ENCODE data around the gene PTPN13.

Gene PTPN13

GRCh38 chr4:86594559-86595425 is 677 bp downstream of the PTPN13 start (continued):
- no peak for TF ChIP-seq ZNF114 (tag by site-specific recombination; IDR thresholded peaks at IDR 0.05)
- TF ChIP-seq ZSCAN18 (tag by site-specific recombination; IDR thresholded peaks at IDR 0.05), result no peak
- TF ChIP-seq ZBTB48 (tag by site-specific recombination; IDR thresholded peaks at IDR 0.05), result peak; percentile 95
- no peak for TF ChIP-seq ZNF785 (tag by site-specific recombination; IDR thresholded peaks at IDR 0.05)
- TF ChIP-seq, protein P1, sequence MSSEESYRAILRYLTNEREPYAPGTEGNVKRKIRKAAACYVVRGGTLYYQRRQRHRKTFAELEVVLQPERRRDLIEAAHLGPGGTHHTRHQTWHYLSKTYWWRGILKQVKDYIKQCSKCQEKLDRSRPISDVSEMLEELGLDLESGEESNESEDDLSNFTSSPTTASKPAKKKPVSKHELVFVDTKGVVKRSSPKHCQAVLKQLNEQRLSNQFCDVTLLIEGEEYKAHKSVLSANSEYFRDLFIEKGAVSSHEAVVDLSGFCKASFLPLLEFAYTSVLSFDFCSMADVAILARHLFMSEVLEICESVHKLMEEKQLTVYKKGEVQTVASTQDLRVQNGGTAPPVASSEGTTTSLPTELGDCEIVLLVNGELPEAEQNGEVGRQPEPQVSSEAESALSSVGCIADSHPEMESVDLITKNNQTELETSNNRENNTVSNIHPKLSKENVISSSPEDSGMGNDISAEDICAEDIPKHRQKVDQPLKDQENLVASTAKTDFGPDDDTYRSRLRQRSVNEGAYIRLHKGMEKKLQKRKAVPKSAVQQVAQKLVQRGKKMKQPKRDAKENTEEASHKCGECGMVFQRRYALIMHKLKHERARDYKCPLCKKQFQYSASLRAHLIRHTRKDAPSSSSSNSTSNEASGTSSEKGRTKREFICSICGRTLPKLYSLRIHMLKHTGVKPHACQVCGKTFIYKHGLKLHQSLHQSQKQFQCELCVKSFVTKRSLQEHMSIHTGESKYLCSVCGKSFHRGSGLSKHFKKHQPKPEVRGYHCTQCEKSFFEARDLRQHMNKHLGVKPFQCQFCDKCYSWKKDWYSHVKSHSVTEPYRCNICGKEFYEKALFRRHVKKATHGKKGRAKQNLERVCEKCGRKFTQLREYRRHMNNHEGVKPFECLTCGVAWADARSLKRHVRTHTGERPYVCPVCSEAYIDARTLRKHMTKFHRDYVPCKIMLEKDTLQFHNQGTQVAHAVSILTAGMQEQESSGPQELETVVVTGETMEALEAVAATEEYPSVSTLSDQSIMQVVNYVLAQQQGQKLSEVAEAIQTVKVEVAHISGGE (tag by site-specific recombination; conservative IDR thresholded peaks at IDR 0.05; ENCODE audit: low read depth), result peak; percentile 93
- TF ChIP-seq, protein P2, sequence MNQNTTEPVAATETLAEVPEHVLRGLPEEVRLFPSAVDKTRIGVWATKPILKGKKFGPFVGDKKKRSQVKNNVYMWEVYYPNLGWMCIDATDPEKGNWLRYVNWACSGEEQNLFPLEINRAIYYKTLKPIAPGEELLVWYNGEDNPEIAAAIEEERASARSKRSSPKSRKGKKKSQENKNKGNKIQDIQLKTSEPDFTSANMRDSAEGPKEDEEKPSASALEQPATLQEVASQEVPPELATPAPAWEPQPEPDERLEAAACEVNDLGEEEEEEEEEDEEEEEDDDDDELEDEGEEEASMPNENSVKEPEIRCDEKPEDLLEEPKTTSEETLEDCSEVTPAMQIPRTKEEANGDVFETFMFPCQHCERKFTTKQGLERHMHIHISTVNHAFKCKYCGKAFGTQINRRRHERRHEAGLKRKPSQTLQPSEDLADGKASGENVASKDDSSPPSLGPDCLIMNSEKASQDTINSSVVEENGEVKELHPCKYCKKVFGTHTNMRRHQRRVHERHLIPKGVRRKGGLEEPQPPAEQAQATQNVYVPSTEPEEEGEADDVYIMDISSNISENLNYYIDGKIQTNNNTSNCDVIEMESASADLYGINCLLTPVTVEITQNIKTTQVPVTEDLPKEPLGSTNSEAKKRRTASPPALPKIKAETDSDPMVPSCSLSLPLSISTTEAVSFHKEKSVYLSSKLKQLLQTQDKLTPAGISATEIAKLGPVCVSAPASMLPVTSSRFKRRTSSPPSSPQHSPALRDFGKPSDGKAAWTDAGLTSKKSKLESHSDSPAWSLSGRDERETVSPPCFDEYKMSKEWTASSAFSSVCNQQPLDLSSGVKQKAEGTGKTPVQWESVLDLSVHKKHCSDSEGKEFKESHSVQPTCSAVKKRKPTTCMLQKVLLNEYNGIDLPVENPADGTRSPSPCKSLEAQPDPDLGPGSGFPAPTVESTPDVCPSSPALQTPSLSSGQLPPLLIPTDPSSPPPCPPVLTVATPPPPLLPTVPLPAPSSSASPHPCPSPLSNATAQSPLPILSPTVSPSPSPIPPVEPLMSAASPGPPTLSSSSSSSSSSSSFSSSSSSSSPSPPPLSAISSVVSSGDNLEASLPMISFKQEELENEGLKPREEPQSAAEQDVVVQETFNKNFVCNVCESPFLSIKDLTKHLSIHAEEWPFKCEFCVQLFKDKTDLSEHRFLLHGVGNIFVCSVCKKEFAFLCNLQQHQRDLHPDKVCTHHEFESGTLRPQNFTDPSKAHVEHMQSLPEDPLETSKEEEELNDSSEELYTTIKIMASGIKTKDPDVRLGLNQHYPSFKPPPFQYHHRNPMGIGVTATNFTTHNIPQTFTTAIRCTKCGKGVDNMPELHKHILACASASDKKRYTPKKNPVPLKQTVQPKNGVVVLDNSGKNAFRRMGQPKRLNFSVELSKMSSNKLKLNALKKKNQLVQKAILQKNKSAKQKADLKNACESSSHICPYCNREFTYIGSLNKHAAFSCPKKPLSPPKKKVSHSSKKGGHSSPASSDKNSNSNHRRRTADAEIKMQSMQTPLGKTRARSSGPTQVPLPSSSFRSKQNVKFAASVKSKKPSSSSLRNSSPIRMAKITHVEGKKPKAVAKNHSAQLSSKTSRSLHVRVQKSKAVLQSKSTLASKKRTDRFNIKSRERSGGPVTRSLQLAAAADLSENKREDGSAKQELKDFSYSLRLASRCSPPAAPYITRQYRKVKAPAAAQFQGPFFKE (tag by site-specific recombination; IDR thresholded peaks at IDR 0.05; ENCODE audit: borderline replicate concordance), result no peak
- TF ChIP-seq ZNF624 (tag by site-specific recombination; IDR thresholded peaks at IDR 0.05), result no peak
- TF ChIP-seq ZNF266 (tag by site-specific recombination; IDR thresholded peaks at IDR 0.05; ENCODE audit: low read depth), result no peak
- TF ChIP-seq ZNF768 (tag by site-specific recombination; IDR thresholded peaks at IDR 0.05), result no peak
- TF ChIP-seq YY1 (tag by site-specific recombination; IDR thresholded peaks at IDR 0.05), result no peak; the same call in 1 of the 2 replicates
- TF ChIP-seq ZNF341 (tag by site-specific recombination; IDR thresholded peaks at IDR 0.05; ENCODE audit: low read depth), result peak; percentile 64
- TF ChIP-seq MYNN (tag by site-specific recombination; IDR thresholded peaks at IDR 0.05; ENCODE audit: borderline replicate concordance), result 0 out of 2 replicates have a peak, but pooled peaks have one; percentile 27
- peak; percentile 53 for TF ChIP-seq ATF2 (tag by site-specific recombination; IDR thresholded peaks at IDR 0.05; ENCODE audit: low read depth)
- no peak for TF ChIP-seq ZNF302 (tag by site-specific recombination; IDR thresholded peaks at IDR 0.05; ENCODE audit: low read depth)
- TF ChIP-seq ZNF221 (tag by site-specific recombination; IDR thresholded peaks at IDR 0.05; ENCODE audit: borderline replicate concordance), result no peak
- TF ChIP-seq ZNF670 (tag by site-specific recombination; IDR thresholded peaks at IDR 0.05; ENCODE audit: low read depth), result no peak
- TF ChIP-seq, protein P3, sequence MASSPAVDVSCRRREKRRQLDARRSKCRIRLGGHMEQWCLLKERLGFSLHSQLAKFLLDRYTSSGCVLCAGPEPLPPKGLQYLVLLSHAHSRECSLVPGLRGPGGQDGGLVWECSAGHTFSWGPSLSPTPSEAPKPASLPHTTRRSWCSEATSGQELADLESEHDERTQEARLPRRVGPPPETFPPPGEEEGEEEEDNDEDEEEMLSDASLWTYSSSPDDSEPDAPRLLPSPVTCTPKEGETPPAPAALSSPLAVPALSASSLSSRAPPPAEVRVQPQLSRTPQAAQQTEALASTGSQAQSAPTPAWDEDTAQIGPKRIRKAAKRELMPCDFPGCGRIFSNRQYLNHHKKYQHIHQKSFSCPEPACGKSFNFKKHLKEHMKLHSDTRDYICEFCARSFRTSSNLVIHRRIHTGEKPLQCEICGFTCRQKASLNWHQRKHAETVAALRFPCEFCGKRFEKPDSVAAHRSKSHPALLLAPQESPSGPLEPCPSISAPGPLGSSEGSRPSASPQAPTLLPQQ (tag by site-specific recombination; IDR thresholded peaks at IDR 0.05), result 0 out of 2 replicates have a peak, but pooled peaks have one; percentile 52
- TF ChIP-seq SP2 (tag by site-specific recombination; IDR thresholded peaks at IDR 0.05), result peak; percentile 62
- TF ChIP-seq ZNF600 (tag by site-specific recombination; IDR thresholded peaks at IDR 0.05), result peak; percentile 11; the same call in 1 of the 2 replicates
- TF ChIP-seq ZNF391 (tag by site-specific recombination; IDR thresholded peaks at IDR 0.05; ENCODE audit: borderline replicate concordance, low read depth), result no peak
- TF ChIP-seq KLF17 (tag by site-specific recombination; IDR thresholded peaks at IDR 0.05), result peak; percentile 82
- 0 out of 2 replicates have a peak, but pooled peaks have one; percentile 46 for TF ChIP-seq KLF16 (tag by site-specific recombination; IDR thresholded peaks at IDR 0.05)
- no peak for TF ChIP-seq ZNF529 (tag by site-specific recombination; IDR thresholded peaks at IDR 0.05; ENCODE audit: insufficient replicate concordance)
